GM19023 (cell line): ENCODE measurements around the gene CHRNE.
"Not testable (repeated sequence)": the region's sequence is repeated elsewhere in the genome, so short reads cannot be mapped to it uniquely, and the experiment has no call there.

Experiments
- ATAC-seq: cut with Tn5 transposase; IDR thresholded peaks from one replicate; pipeline ENCODE4 v1.9.1; 2021; ENCODE audit warnings: mild to moderate bottlenecking, moderate library complexity; ENCODE audit not compliant: unreplicated experiment

The CHRNE gene

DNA sequence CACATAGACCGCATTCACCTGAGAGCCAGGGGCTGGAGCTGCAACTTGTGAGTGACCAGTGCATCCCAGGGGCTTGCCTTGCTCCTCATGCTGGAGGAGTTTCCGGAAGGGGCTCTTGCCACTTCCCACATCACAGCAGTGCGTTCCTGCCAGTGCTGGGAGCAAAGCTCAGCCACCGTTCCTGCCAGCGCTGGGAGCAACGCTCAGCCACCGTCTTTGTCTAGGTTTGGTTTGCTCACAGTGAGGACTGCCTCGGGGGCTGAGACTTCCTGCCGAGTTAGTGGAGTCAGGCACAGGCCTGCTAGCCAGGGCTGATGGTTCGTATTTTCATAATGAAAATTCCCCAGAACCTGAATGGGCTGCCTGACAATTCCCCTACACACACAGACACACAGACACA lies 5.4 kb upstream of the CHRNE start:
- no peak for ATAC-seq

DNA sequence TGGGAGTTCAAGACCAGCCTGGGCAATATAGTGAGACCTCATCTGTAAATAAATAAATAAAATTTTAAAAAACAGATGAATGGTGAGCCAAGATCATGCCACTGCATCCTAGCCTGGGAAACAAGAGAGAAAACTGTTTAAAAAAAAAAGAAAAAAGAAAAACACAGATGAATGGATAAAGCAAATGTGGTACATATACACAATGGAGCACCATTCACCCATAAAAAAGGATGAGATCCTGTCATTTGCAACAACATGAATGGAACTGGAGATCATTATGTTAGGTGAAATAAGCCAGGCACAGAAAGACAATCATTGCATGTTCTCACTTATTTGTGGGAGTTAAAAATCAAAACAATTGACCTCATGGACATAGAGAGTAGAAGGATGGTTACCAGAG lies 3.7 kb upstream of the CHRNE start:
- ATAC-seq: not testable (repeated sequence)

DNA sequence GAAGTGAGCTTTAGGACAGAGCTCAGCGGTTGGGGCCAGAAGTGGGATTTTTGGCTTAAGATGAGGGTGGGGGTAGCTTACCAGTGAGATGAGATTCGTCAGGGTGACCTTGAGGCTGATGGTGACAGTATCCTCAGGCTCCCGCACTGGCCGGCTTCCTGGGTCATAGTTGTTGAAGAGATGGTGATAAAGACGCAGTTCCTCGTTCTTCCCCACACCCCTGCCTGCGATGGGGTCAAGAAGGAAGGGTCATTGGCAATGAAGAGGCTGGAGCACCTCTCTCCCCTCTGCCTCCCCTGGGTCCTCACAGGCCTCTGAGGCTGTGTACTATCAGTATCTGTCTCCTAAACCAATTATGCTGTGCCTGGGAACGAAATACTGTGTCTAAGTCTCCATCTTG lies 358 bp downstream of the CHRNE start:
- no peak for ATAC-seq

DNA sequence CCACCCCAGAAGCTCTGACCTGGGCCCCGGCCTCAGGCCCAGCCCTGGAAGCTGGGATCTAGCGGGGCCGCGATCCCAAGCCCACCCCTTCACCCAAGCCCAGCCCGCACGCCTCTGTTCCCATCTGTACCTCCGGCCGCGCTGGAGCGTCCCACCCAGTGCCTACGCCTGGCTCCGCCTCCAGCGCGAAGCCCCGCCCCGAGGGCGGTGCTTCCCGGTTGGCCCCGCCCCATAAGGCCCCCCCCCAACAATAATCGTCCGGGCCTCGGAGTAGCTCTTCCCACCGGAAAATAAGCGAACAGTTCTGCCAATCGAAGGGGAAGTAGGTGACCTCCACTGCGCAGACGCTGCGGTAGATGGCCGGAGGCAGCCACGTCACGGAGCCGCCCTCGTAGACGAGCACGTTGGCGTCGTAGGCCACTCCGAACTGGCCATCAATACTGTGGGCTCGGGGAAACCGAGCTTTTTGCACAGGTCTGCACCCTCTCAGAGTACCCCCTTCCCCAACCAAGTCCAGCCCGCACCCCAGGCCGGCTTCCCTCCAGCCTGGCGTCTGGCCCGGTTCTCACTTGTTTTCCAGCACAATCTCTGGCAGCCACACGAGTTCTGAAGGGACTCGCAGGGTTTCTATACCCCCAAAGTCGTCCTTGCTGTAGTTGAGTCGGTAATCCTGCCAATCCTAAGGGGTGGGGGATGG lies 1.1 kb downstream of the CHRNE start:
- ATAC-seq: no peak

DNA sequence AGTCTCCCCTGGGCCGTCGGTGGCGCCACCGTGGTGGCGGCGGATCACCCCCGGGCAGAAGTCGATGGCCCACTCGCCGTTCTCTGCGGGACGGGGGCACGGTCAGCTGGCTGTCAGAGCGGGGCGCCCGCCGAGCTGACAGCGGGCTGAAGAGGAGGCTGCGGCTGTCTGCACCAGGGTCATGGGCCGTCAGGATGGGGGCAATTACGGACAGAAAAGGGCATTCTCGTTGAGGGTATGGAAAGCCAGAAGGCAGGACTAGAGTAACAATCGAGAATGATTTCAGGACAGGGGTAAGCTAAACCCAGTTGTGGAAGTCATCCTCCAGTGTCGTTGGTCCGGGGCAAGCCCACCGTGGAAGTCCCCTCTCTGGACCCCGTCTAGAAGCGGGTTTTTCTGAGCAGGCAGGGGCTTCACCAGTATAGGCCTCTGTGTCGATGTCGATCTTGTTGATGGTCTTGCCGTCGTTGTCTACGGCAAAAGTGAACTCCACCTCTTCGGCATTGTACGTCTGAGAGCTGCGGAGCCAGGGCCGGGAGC lies 1.7 kb downstream of the CHRNE start:
- ATAC-seq: no peak

DNA sequence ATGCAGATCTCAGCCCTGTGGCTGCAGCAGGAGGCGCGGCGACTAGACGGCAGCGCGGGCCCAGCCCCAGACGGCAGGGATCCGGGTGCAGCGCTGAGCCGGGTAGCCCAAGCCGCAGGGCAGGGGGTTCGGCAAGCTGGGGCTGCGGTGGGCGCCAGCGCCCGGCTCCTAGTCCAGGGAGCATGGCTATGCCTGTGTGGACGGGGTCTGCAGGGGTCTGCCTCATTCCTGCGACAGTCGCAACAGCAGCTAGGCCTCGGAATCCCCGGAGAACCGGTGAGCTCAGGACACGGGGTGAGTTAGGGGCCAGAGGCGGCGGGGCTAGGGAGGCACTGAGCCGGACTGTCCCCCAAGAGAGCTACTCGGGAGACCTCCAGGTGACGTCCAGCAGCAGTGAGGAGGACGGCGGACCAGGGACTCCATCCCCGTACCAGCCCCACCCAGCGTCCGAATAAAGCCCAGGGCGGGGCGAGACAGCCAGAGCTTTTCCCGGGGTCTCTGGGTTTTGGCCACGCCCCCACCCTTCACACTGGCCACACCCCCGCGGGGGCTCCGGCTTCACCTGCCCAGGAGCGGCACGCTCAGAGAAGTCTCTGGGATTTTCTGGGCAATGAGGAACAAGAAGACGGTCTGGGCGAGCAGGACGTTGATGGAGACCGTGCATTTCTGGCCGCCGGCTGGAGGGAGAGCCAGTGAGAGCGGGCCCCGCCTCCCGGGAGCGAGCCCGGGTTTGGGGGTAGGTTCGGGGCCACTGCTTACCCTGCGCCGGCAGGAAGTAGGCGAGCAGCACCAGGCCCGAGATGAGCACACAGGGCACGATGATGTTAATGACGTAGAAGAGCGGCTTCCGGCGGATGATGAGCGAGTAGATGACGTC lies 2.4 kb downstream of the CHRNE start:
- no peak for ATAC-seq

DNA sequence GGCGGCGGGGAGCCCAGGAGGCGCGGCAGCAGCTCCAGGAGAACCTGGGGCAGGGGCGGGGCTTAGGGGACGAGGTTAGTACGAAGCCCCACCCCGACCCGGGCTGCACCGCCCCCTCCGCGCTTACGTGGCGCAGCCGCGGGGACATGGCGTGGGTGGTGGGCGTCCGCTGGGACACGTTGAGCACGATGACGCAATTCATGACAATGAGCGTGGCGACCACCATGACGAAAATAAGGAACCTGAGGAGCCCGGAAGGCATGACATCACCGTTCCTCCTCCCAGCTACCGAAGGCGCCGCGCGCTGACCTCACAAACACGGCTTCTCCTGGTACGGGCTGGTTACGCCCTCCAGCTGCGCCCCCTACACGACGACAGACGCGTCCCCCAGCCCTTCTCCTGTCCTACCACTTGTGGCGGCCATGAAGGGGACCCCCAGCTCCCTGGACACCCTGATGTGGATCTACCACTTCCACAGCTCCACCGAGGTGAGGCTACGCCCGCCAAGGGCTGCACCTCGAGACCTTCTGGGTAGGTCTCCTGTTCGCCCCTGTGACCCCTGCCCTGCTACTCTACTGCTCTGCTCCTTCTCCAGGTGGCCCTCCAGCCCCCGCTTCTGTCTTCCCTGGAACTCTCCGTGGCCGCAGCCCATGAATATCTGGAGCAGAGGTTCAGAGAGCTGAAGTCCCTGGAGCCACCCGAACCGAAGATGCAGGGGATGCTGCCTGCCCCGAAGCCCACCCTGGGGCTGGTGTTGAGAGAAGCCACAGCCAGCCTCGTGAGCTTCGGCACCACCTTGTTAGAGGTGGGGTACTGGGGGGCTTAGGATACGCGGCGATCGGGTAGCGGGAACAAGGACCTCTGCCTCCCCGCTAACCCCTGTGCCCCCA lies 3.3 kb downstream of the CHRNE start, which contains the start of gene C17orf107:
Gene C17orf107 (plus strand): TSS at position 196 of the 890 bp plus-strand sequence. CDS start 227 bp downstream, at position 423.
- no peak for ATAC-seq

DNA sequence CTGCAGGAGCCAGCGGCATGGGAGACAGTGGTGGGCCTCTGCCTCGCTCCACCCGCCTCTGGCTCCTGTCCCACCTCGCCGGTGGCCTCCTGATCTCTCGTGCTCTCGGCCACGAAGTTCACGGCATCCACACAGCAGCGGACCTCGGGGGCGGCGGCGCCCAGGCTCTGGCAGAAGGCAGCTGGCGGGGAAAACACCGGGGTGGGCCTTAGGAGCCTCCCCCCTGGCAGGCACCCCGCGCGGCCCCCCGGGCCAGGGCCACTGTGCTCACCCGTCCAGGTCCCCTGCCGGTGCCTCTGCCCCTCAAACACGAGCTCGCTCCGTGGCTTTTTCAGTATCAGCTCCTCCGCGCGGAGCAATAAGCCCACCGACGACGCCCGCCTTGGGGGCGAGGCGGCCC lies 4.0 kb downstream of the CHRNE start:
- ATAC-seq: no peak

DNA sequence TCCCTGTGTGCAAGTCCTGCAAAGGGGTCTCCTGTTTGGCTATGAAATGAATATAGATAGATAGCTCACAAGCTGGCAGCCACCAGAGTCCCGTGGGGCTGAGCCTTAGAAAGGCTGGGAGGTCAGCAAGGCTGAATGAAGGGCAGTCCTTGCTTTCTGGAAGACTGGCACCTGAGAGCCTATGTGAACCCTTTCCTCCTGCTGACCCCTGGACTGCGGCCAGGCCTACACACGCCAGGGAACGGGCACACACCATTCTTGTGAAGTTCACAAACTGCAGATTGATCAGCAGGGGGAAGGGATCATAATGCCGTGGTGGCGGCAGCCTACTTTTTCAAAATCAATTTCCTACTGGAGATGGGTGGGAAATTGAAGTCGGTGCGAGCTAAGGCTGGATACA lies 4.5 kb downstream of the CHRNE start:
- no peak for ATAC-seq

DNA sequence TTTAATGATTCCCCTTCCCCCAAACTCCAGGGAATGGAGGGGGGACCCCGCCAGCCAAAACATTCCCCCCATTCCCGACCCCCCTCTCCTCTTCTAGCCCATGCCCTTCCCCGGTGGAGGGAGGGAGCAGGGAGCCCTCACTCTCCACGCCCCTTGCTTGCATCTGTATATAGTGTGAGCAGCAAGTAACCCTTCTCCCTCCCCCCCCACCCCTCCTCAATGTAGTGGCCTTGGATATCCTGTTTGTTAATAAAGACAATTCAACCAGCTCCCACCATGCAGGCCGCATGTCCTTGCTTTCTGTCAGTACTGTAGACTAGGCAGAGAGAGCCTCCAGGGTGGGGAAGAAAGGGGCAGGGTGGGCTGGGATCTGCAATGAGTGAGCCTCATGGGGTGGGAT lies 5.1 kb downstream of the CHRNE start:
- no peak for ATAC-seq

DNA sequence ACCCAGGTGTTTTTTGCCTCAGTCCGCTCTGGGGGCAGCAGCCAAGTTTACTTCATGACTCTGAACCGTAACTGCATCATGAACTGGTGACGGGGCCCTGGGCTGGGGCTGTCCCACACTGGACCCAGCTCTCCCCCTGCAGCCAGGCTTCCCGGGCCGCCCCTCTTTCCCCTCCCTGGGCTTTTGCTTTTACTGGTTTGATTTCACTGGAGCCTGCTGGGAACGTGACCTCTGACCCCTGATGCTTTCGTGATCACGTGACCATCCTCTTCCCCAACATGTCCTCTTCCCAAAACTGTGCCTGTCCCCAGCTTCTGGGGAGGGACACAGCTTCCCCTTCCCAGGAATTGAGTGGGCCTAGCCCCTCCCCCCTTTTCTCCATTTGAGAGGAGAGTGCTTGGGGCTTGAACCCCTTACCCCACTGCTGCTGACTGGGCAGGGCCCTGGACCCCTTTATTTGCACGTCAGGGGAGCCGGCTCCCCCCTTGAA lies 5.7 kb downstream of the CHRNE start:
- no peak for ATAC-seq

DNA sequence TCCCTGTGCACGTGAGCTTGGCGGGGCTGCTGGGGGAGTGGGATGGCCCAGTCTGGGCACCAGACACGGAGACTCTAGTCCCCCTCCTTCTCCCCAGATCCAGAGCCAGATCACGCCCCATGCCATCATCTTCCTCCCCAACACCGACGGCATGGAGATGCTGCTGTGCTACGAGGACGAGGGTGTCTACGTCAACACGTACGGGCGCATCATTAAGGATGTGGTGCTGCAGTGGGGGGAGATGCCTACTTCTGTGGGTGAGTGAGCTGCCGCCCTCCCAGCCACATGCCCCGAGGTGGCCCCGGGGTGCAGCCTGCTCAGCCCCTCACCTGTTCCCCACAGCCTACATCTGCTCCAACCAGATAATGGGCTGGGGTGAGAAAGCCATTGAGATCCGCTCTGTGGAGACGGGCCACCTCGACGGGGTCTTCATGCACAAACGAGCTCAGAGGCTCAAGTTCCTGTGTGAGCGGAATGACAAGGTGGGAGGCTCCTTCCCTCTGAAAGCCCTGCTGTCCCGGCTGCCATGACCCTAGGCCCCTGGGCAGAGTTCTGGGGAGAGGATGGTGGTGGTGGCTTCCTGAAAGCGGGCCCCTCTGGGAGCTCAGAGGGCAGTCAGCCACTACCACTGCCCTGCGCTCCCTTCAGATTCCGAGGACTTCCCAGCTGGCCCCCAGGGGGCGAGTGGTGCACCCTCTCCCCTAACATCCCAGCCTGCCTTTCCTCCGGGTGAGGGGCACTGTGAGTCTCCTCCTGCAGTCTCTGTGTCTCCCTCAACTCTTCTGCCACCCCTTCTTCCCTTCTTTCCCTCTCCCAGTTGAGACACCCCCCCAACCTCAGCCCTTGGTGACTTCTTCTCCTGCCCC lies 6.3 kb downstream of the CHRNE start:
- no peak for ATAC-seq

DNA sequence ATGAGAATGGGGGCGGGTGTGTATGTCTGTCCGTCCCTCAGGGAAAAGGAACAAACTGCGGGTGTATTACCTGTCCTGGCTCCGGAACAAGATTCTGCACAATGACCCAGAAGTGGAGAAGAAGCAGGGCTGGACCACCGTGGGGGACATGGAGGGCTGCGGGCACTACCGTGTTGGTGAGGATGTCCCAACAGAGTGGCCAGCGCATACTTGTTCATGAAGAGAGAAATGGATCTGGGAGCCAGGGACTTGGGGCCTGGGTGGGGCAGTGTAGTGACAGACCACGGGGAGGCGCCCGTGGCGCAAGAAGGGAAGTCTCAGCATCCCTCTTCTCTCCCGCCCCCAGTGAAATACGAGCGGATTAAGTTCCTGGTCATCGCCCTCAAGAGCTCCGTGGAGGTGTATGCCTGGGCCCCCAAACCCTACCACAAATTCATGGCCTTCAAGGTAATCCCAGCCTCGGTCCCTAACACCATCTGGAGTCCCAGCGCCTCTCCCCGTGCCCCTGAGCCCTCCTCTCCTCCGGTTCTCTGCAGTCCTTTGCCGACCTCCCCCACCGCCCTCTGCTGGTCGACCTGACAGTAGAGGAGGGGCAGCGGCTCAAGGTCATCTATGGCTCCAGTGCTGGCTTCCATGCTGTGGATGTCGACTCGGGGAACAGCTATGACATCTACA lies 7.1 kb downstream of the CHRNE start:
- ATAC-seq: no peak

DNA sequence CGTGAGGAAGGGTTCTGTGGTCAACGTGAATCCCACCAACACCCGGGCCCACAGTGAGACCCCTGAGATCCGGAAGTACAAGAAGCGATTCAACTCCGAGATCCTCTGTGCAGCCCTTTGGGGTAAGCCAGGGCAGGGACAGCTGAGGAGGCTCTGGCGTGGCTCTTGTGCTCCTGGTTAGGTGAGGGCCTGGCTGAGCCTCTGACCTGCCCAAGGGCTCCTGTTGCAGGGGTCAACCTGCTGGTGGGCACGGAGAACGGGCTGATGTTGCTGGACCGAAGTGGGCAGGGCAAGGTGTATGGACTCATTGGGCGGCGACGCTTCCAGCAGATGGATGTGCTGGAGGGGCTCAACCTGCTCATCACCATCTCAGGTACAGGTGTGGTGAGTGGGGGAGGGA lies 7.8 kb downstream of the CHRNE start:
- no peak for ATAC-seq

DNA sequence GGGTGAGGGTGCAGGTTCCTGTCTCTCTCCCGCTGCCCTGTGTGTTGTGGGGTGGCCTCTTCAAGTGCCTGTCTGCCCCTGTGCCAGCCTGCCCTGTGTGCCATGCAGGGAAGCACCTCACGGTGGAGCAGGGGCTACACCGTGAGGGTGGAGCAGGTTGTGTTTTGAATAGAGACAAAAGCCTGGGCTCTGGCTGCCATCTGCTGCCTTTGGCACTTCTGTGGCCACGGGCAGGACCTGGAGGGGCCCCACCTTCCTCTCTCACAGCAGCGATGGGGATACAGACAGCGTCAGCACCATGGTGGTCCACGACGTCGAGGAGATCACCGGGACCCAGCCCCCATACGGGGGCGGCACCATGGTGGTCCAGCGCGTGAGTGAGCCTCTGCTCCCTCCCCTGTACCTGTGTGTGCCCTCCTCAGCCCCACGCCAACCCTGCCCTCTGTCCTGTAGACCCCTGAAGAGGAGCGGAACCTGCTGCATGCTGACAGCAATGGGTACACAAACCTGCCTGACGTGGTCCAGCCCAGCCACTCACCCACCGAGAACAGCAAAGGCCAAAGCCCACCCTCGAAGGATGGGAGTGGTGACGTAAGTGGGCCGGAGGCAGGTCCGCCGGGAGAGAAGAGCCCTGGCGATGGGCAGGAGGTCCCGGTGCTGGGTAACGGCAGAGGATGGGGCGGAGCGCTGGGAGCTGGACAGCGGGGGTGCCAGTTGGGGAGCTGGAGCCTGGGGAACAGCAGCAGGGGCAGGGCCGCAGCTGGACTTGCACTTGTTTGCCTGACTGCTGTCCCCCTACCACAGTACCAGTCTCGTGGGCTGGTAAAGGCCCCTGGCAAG lies 9.0 kb downstream of the CHRNE start:
- no peak for ATAC-seq

DNA sequence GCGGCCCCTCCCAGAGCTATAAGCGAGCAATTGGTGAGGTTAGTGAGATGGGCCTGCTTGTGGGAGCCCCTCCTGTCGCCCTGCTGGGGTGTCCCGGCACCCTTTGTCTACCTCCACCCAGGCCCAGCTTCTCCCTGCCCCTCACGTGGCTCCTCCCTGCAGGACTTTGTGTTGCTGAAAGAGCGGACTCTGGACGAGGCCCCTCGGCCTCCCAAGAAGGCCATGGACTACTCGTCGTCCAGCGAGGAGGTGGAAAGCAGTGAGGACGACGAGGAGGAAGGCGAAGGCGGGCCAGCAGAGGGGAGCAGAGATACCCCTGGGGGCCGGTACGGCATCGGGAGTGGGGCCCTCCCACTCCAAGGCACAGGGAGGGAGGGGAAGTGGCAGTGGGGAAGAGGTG lies 9.6 kb downstream of the CHRNE start:
- no peak for ATAC-seq

DNA sequence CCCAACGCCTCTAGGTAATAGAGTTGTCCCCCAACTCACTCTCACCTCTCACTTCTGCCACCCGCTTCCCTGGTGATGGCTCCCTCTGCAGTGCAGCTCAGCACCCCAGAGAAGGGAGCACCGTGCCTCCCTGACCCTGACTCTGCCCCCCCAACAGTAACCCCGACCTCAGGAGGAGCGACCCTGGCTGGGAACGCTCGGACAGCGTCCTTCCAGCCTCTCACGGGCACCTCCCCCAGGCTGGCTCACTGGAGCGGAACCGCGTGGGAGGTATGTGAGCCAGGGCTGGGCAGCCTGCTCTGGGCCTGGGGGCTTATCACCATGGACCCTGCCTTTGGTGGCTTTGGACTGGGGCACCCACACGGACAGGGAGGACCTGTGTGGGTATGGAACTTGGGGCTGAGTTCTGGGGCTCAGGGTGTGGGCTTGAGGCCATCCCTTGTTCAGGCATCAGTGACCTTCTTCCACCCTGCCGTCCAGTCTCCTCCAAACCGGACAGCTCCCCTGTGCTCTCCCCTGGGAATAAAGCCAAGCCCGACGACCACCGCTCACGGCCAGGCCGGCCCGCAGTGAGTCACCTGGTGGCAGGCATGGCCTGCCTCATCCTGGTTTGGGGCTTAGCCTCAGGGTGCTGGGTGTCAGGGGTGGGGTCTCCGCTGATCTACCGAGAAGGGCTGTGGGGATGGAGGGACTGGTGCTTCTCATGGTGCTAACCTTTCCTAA lies 10.2 kb downstream of the CHRNE start:
- no peak for ATAC-seq
